Measurements from ENCODE around the gene CORO6.

Gene CORO6

DNA sequence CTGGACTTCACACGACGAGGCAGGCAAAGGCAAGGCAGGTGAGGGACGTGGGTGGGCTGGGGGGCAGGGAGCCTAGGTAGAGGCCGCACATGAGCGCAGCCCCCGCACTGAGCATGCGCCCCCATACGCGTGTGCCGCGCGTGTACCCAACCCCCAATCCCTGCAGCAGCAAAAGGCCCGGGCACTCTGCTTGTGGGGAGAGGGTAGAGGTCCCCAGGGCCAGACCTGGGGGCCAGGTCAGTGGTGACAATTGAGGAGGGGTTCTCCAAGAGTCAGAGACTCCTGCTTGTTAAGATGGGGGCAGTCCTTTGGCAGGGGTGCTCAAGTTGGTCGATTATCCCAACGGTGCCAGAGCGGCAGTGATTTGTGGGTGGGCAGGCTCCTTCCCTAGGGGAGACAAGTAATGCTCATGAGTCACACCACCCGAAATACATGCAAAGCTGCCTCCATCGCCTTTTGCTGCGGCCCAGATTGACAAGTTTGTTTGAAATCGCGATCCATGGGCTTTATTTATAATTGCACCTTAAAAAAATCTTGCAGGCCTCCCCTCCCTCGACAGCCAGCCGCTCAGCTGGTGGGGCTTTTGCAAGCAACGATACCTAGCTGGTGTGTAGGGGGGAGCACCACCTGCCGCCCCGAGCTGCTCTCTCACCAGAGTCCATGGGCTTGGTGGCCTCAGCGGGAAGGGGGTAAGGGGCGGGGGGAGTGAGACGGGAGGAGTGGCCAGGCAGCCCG, 32.1 kb downstream of the CORO6 start:
- DNase-seq (ENCODE audit: low spot score in 2 of 2), result no peak
- in situ Hi-C loops (cut with MboI; ENCODE audit: low sequenced_read_pairs), result no loop called here
- H3K4me3 ChIP-seq, result peak overlapping the region; percentile 38
- no peaks in the 10 kb centered on the region; the same call in 1 of the 2 replicates for H3K36me3 ChIP-seq (replicated peaks)
- H3K9me3 ChIP-seq, result no peaks in the 10 kb centered on the region
- no peaks in the 10 kb centered on the region for H3K27me3 ChIP-seq (ENCODE audit: low read depth)
- H3K4me1 ChIP-seq, result peaks cover 38% of the 10 kb centered on the region

DNA sequence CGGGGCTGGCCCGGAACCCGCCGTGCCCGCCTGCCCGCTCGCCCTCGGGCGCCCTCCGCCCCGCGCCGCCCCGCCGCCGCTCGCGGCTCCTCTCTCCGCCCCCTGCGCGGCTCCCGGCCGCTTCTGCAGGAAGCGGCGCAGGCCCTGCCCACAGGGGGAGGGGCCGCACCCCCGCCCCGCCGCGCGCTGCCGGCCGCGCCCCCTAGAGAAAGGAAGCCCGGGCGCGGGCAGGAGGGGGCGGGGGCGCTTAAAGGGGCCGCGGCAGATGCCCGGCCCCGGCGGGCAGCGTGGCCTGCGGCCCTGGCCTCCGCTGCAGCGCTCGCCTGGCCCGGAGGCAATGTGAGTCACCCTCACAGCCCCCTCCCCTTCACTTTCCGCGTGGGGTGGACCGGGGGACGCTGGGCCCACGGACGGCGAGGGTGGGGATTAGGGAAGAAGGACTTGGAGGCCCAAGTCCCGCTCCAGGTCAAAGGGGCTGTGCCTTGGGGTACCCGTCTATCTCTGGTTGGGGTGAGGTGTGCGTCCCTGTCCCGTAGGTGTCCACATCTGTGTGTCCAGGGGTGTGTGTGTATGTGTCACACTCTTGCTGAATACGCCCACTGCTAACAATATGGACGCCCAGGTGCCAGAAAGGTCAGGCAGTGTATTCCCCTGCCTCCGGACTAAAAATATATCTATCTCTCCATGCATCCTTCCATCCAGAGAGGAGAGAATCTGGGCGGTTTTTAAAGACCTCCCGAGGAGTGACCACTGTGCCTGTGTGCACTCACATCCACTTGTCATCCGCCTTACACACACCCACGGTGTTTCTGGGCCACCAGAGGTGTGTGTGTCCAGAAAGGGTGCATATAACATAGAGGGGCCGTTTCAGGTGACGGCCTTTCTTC, 32.9 kb downstream of the CORO6 start, which contains the start of gene GIT1:
Gene GIT1 (minus strand): TSS at position 125 of the 887 bp plus-strand sequence. CDS start 270 bp downstream, outside the sequence.
- Histone ChIP-seq H3K4me3 (peak within 1 kb of the TSS; percentile 75), H3K36me3 (replicated peaks) (no peaks in the 10 kb centered on the region; the same call in 1 of the 2 replicates), H3K4me1 (peaks cover 38% of the 10 kb centered on the region), H3K27me3 (ENCODE audit: low read depth) (no peaks in the 10 kb centered on the region), H3K9me3 (no peaks in the 10 kb centered on the region)
- in situ Hi-C loops (cut with MboI; ENCODE audit: low sequenced_read_pairs), result no loop called here
- peak; percentile 76 to 88 for DNase-seq (ENCODE audit: low spot score in 2 of 2)

DNA sequence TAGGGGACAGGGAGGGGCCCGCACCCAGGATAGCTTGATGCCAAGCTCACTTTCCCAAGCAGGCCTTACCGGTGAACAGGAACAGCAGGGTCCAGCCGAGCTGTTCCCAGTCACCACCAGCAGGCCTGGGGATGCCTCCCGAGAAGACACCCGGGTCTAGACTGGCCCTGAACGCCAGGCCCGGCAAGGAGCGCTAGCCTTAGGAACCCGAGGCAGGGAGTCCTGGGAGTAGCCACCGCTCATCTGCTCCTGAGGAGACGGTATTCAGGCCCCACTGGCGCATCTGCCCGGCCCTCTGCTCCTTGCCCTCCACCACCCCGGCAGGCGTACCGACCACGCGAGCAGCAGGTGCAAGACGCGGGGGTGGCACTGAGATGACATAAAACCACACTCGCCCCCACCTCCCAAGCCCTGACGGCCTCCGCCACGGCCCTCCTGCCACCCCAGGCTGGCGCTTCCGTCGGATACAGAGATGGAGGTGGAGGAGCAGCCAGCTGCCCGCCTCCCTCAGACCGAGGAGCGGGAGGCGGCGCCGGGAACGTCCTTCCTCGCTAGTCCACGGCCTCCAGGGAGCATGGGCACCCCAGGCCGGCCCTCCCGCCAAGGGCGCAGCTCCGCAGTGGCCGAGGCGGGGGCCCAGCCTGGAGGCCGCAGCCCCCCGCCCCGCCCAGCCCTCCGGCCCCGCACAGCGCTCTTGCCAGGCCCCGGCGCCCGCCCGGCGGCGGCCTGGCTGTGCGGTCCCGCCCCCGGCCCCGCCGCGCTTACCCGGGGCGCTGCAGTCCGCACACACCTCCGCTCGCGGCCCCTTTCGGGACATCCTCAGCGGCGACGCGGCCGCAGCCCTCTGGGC, 33.9 kb downstream of the CORO6 start:
- Histone ChIP-seq H3K27me3 (ENCODE audit: low read depth) (no peaks in the 10 kb centered on the region), H3K4me3 (peak overlapping the region; percentile 75), H3K36me3 (replicated peaks) (no peaks in the 10 kb centered on the region; the same call in 1 of the 2 replicates), H3K9me3 (no peaks in the 10 kb centered on the region), H3K4me1 (peaks cover 38% of the 10 kb centered on the region)
- peak in 1 of 2 experiments; percentile 46 for DNase-seq (ENCODE audit: low spot score in 2 of 2)
- in situ Hi-C loops (cut with MboI; ENCODE audit: low sequenced_read_pairs), result no loop called here

DNA sequence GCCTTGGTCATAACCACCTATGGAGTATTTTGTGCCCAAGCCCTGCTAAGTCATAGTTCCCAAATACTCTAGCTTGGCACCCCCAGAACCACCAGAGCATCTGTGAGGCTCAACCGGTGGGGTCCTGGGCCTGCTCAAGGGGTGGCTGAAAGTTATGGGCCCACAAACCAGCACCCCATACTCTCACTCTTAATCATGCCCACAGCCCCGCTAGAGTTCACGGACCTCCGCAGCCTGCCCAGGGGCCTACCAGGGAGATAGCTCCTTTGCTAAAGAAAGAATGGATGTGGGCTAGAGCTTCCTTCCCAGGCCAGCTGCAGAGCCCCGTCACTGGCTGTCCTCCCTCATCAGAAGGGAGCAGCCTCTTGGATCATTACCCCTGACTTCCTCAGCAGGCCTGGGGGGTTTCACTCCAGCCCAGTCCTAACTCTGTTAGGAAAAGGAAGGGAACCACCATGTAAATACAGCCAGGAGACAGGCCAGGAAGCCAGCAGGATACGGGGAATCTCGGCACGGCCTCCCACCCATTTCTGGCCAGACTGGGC, 34.6 kb downstream of the CORO6 start:
- Histone ChIP-seq H3K36me3 (replicated peaks) (no peaks in the 10 kb centered on the region; the same call in none of the 2 replicates), H3K4me1 (peaks cover 38% of the 10 kb centered on the region), H3K9me3 (no peaks in the 10 kb centered on the region), H3K27me3 (ENCODE audit: low read depth) (no peaks in the 10 kb centered on the region), H3K4me3 (peak overlapping the region; percentile 75)
- DNase-seq (ENCODE audit: low spot score in 2 of 2), result no peak
- in situ Hi-C loops (cut with MboI; ENCODE audit: low sequenced_read_pairs), result no loop called here

DNA sequence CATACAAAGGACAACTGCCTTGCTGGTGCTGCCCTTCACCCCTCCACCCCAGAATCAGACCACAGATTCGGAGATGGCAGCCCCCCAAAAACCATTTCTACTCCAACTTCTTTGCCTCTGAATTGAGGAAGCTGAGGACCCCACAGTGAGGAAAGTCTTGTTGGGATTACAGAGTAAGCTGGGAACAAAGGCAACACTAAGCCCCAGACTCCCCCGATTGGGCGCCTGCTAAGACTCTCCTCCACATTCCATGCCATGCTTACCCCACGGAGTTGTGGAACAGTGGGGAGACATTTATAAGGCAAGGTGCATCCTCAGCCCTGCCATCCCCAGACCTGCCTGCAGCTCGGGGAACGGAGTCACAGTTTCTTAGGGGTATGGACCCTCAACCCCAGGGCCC, 35.1 kb downstream of the CORO6 start:
- DNase-seq (ENCODE audit: low spot score in 2 of 2), result no peak
- peaks cover 36% of the 10 kb centered on the region for H3K4me1 ChIP-seq
- peak overlapping the region; percentile 75 for H3K4me3 ChIP-seq
- in situ Hi-C loops (cut with MboI; ENCODE audit: low sequenced_read_pairs), result no loop called here
- H3K36me3 ChIP-seq (replicated peaks), result peaks cover 2% of the 10 kb centered on the region
- H3K27me3 ChIP-seq (ENCODE audit: low read depth), result no peaks in the 10 kb centered on the region
- H3K9me3 ChIP-seq, result no peaks in the 10 kb centered on the region

DNA sequence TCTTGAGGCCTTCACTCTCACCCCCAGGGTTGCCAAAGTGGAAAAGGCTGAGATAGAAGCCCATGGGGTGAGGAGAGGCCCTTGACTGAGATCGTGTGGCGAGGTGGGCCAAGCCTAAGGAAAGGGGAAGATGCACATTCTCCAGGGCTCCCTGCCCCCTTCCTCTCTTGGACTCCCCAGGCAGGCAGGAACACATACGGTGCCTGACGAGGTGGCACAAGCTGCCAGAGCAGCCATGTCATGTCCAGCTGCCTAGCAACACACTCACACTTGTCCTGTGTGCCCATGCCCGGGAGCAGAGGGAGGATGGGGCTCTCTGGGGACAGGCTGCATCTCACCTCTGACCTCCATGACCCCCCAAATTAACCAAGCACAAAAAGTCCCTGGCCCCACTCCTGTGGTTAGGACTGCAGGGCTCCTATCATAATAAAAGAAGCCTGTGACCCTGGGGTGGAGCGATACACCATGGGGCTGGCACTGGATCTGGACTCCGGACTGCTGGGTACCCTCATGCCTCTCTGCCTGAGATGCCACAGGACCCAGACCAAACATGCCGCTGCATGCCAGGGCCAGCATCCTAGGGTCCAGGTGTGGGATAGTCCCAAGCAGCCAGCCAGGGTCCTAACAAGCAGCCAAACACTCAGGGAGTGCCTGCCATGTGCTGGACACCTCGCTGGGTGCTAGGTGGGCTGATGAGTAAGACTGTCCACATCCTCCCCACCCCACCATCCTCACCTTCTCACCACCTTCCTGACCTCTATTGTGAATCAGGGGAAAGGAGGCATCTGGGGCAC, 35.8 kb downstream of the CORO6 start:
- peaks cover 9% of the 10 kb centered on the region for H3K36me3 ChIP-seq (replicated peaks)
- peaks cover 29% of the 10 kb centered on the region for H3K4me1 ChIP-seq
- in situ Hi-C loops (cut with MboI; ENCODE audit: low sequenced_read_pairs), result no loop called here
- H3K4me3 ChIP-seq, result no peak overlapping the region
- no peak for DNase-seq (ENCODE audit: low spot score in 2 of 2)
- H3K27me3 ChIP-seq (ENCODE audit: low read depth), result no peaks in the 10 kb centered on the region
- H3K9me3 ChIP-seq, result no peaks in the 10 kb centered on the region

DNA sequence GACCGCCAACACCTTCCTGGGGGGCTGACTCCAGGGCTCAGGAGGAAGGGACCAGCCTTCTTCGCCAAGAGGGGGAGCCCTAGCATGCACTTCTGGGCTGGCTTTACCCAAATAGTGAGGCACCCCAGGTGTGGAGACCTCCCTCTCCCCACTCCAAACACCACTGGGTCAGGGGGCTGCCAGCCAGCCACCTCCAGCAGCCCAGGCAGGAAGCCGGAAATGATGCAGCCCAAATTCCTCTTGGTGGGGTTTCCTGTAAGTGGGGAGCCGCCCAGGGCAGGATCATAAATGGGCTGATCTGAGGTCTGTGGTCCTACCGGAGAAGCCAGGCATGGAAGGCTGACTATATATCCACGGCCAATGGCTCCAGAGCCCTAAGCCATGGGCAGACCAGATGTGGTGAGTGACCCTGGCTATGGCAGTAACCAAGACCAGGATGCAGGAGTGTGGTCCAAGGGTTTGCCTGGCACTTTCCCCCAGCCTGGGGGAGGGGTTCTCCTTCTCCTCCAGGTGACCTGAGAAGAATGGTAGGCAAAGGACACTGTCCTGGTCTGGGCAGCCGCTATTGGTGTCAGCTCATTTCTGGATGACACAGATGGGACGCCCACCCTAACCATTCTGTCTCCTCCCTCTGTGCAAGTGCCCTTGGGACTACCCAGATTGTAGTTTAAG, 37.5 kb downstream of the CORO6 start:
- Histone ChIP-seq H3K9me3 (no peaks in the 10 kb centered on the region), H3K36me3 (replicated peaks) (peaks cover 18% of the 10 kb centered on the region), H3K4me3 (no peak overlapping the region), H3K27me3 (ENCODE audit: low read depth) (no peaks in the 10 kb centered on the region), H3K4me1 (peaks cover 14% of the 10 kb centered on the region)
- in situ Hi-C loops (cut with MboI; ENCODE audit: low sequenced_read_pairs), result no loop called here
- DNase-seq (ENCODE audit: low spot score in 2 of 2), result no peak

DNA sequence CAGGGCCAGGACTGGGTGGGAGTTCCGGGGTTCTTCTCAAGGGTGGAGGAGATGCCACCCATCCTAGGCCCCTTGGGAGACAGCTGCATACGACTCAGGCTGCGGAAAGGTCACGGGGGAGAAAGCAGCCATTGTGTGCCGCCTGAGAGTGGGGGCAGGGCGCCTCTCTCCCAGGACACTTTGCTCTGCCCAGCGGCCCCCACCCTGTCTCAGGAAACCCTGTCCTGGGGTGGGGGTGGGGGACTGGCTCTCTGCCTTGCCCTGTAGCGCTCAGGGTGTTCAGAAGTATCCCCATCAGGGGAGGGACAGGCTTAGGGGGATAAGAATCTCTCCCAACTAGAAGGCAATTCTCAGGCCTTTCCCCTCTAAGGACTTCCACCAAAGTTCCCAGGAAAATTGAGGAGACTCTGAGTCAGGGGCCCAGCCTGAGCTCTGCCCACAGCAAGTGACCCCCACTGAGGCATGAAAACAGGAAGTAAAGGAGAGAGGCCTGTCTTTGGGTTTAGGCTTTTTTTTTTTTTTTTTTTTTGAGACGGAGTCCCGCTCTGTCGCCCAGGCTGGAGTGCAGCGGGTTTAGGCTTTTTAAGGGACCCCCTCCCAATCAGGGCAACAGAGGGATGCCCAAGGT, 38.1 kb downstream of the CORO6 start:
- H3K4me1 ChIP-seq, result peaks cover 8% of the 10 kb centered on the region

DNA sequence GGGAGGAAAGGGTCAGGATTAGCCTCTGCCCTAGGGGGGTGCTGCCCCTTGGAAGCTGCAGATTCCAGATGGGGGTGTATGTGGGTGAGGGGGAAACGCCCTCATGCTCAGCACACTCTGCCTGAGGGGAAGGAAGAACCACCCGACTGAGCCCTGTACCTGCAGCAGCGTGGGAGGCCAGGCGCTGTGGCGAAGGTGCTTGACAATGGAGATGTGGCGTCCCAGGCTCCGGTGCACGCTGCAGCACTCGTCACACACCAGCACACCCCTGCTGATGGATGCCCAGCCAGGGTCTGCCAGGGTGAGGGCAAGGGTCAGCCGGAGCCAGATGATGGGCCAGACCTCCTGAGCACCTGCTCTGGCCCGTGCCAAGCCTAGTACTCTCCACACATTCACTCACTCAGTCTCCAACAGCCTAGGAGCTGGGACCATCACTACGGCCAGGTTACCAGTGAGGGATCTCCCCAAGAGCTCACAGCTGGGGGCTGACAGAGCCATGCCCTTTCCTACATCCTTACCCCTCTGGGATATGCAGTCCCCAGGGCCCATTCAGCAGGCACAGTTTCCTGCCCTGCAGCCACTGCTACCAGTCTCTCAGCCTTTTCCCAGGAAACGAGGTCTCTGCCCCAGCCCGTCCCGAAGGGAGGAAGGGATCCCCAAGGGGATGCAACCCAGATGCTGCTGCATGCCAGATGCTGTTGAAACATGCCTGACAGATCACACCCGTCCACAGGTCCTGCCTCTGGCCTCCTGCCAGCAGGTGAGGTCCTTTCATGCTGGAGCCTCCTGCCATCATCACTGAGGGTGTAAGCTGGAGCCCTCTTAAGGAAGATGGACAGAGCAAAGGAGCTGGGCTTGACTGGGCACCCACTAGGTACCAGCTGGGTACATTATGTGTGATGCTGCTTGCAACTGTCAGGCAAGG, 39.1 kb downstream of the CORO6 start:
- H3K36me3 ChIP-seq (replicated peaks), result peaks cover 29% of the 10 kb centered on the region
- no peaks in the 10 kb centered on the region for H3K9me3 ChIP-seq
- in situ Hi-C loops (cut with MboI; ENCODE audit: low sequenced_read_pairs), result no loop called here
- H3K27me3 ChIP-seq (ENCODE audit: low read depth), result no peaks in the 10 kb centered on the region
- DNase-seq (ENCODE audit: low spot score in 2 of 2), result no peak
- H3K4me1 ChIP-seq, result peaks cover 8% of the 10 kb centered on the region
- no peak overlapping the region for H3K4me3 ChIP-seq

More for the DNA sequence above, 38.1 kb downstream of the CORO6 start:
- Histone ChIP-seq H3K36me3 (replicated peaks) (peaks cover 22% of the 10 kb centered on the region), H3K27me3 (ENCODE audit: low read depth) (no peaks in the 10 kb centered on the region), H3K4me3 (no peak overlapping the region), H3K9me3 (no peaks in the 10 kb centered on the region)
- no peak for DNase-seq (ENCODE audit: low spot score in 2 of 2)
- in situ Hi-C loops (cut with MboI; ENCODE audit: low sequenced_read_pairs), result no loop called here

DNA sequence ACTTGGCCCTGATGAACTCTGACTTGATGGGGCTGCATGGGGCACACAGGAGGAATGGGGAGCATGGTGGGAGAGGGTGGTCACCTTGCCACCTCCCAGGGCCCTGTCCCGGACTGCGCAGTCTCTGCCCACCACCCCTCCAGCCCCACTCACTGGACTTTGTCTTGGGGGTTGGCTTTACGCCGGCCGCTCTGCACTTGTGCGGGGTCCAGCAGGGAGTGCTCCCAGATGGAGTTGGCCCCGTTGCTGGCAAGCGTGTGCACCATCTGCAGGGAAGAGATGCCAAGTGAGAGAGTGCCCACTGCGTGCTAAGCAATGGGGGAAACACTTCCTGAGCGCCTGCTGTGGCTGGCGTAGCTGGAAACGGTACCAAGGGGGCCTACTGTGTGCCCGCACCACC, 39.9 kb downstream of the CORO6 start:
- H3K4me3 ChIP-seq, result no peak overlapping the region
- DNase-seq (ENCODE audit: low spot score in 2 of 2), result no peak
- H3K4me1 ChIP-seq, result peaks cover 5% of the 10 kb centered on the region
- in situ Hi-C loops (cut with MboI; ENCODE audit: low sequenced_read_pairs), result no loop called here
- no peaks in the 10 kb centered on the region for H3K9me3 ChIP-seq
- H3K36me3 ChIP-seq (replicated peaks), result peaks cover 36% of the 10 kb centered on the region
- no peaks in the 10 kb centered on the region for H3K27me3 ChIP-seq (ENCODE audit: low read depth)

DNA sequence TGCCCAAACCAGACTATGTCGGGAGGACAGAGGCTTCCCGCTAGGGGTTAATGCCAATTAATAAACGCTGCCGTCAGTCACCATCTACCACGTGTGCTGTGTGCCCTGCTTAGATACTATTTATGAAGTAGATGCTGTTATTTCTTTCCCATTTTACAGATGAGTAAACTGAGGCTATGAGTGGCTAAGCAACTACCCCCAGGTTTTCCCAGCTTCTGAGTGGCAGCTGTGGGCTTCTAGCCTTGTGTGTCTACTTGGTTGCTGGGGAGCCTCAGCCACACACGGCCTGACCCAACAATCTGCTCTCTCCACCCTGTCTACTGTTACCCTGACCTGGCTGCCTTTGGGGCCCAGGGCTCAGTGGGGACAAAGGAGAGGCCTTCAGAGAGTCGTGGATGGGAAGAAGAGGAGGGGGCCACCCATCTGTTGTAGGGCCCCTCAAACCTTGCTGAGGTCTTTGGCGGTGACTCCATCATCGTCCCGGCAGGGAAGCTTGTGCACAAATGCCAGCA, 40.4 kb downstream of the CORO6 start:
- Histone ChIP-seq H3K9me3 (no peaks in the 10 kb centered on the region), H3K4me1 (peaks cover under 1% of the 10 kb centered on the region; the same call in 1 of the 2 replicates), H3K4me3 (no peak overlapping the region), H3K36me3 (replicated peaks) (peaks cover 41% of the 10 kb centered on the region), H3K27me3 (ENCODE audit: low read depth) (no peaks in the 10 kb centered on the region)
- DNase-seq (ENCODE audit: low spot score in 2 of 2), result no peak
- in situ Hi-C loops (cut with MboI; ENCODE audit: low sequenced_read_pairs), result no loop called here

Data from HAP-1 (cell line).